GM12875 (cell line): ENCODE measurements around the gene CDKN2B-AS1.

ENCODE experiments used
- H3K4me3 ChIP-seq: one replicate; pipeline ENCODE4 v1.5.1; 2011; ENCODE audit warnings: low read depth, low read length, control low read depth
- TF ChIP-seq, protein P1 (sequence below): IDR thresholded peaks from 2 replicates; pipeline ENCODE4 v1.5.1; 2011; ENCODE audit warnings: low read depth, mild to moderate bottlenecking, control low read depth, inconsistent platforms, low read length, moderate library complexity, borderline replicate concordance; ENCODE audit not compliant: insufficient read depth

Gene CDKN2B-AS1

DNA sequence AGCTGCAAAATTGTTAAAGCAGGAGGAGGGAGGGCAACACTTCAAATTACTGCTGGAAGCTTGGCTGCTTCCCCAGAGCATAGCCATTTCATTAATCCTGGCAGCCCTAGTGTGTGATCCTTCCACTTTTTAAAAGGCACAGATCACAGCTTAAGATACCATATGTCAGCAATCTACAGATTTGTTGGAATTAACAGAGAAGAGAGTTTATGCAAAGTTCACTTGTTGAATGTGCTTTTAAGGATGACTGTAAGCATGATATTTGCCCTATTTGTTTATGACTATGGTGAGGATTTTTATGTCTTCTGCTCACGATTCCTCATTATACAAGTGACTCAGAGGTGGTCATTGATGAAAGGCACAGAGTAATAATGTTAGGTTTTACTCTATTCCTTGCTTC, 170.6 kb downstream of the CDKN2B-AS1 start:
- TF ChIP-seq, protein P1, sequence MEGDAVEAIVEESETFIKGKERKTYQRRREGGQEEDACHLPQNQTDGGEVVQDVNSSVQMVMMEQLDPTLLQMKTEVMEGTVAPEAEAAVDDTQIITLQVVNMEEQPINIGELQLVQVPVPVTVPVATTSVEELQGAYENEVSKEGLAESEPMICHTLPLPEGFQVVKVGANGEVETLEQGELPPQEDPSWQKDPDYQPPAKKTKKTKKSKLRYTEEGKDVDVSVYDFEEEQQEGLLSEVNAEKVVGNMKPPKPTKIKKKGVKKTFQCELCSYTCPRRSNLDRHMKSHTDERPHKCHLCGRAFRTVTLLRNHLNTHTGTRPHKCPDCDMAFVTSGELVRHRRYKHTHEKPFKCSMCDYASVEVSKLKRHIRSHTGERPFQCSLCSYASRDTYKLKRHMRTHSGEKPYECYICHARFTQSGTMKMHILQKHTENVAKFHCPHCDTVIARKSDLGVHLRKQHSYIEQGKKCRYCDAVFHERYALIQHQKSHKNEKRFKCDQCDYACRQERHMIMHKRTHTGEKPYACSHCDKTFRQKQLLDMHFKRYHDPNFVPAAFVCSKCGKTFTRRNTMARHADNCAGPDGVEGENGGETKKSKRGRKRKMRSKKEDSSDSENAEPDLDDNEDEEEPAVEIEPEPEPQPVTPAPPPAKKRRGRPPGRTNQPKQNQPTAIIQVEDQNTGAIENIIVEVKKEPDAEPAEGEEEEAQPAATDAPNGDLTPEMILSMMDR: no peak
- H3K4me3 ChIP-seq: no peak overlapping the region

DNA sequence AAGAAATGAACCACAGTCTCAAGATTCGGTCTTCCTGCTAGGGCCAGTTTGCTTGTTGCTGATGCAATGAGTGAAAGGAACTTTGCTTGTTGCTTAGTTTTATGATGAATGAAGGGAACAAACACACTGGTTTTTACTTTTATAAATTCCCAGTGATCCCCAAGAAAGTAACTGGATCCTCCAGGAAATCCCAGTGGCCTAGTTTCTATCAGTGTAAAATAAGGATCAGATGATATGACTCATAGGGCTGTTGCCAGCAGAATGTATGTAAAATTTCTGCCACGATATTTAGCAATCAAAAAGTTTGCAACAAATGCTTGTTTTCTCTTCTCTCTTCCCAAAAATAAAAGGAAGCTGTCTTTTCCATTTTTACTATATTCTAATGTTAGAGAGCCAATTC, 174.7 kb downstream of the CDKN2B-AS1 start:
- H3K4me3 ChIP-seq: no peak overlapping the region
- TF ChIP-seq, protein P1: no peak

DNA sequence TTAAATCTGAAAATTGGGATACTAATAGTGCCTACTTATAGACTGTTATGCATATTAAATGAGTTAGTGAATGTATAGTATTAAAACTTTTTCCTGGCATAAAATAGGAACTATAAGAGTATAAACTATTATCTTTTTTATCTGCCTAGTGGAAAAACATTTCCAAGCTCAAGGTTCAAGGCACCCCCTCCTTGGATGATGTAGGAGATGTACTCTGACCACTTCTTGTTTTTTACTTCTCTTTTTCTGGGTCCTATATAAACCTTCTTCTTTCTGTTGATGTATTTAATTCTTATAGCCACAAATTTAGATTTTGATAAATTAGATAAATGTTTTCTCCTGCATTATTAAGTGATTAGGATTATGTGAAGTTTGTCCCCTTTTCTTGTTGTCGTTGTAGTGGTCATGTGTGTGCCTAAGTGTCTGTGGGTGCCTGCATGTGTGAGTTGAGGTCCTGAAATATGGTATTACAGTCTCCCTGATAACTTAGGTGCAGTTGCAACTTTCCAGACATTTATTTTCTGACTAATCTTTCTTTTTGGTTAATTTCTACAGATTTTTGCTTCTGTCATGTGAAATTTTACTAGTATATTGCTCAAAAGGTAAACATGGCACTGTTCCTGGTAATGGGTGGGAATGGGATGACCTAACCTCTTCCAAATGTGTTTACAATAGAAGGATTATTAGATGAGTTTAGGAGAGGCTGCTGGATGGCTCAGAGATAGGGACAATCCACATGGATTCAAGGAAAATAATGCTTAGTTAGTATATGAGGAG, 175.3 kb downstream of the CDKN2B-AS1 start:
- TF ChIP-seq, protein P1: no peak
- H3K4me3 ChIP-seq: no peak overlapping the region
